Loucy (cell line): ENCODE results near the gene SEMA5B.

Experiments
- H2AFZ ChIP-seq: fragments of 200-600 bp; sonication (generic); 2 replicates; pipeline ENCODE4 v1.6.0; 2016; ENCODE audit warnings: antibody characterized with exemption, mild to moderate bottlenecking, low read length, moderate library complexity
- H3F3A ChIP-seq: fragments of 200-600 bp; 2 replicates; pipeline ENCODE4 v1.6.0; 2016; ENCODE audit warnings: antibody characterized with exemption, low read depth, mild to moderate bottlenecking
- H3K27me3 ChIP-seq: fragments of 200-600 bp; sonication (generic); 2 replicates; pipeline ENCODE4 v1.6.1; 2014; ENCODE audit warnings: low read length, mild to moderate bottlenecking; ENCODE audit not compliant: insufficient read depth, poor library complexity, severe bottlenecking
- H3K36me3 ChIP-seq: fragments of 200-600 bp; sonication (generic); 2 replicates; pipeline ENCODE4 v1.6.1; 2016; ENCODE audit warnings: low read length; ENCODE audit not compliant: insufficient read depth
- H3K4me1 ChIP-seq: fragments of 200-600 bp; sonication (generic); 2 replicates; pipeline ENCODE4 v1.5.1; 2014; ENCODE audit warnings: low read length, mild to moderate bottlenecking; ENCODE audit not compliant: insufficient read depth, poor library complexity, severe bottlenecking
- H3K4me2 ChIP-seq: fragments of 200-600 bp; sonication (generic); 2 replicates; pipeline ENCODE4 v1.6.0; 2014; ENCODE audit warnings: antibody characterized with exemption, low read length, low read depth, mild to moderate bottlenecking; ENCODE audit not compliant: poor library complexity, severe bottlenecking
- H3K4me3 ChIP-seq: fragments of 200-600 bp; sonication (generic); 2 replicates; pipeline ENCODE4 v1.5.1; 2014; ENCODE audit warnings: low read length, mild to moderate bottlenecking, mixed read lengths; ENCODE audit not compliant: poor library complexity, severe bottlenecking
- H3K79me2 ChIP-seq: fragments of 200-600 bp; sonication (generic); 2 replicates; pipeline ENCODE4 v1.6.1; 2014; ENCODE audit warnings: low read length; ENCODE audit not compliant: insufficient read depth
- H3K9ac ChIP-seq: fragments of 200-600 bp; sonication (generic); 2 replicates; pipeline ENCODE4 v1.6.0; 2014; ENCODE audit warnings: mild to moderate bottlenecking, low read depth, low read length, moderate library complexity; ENCODE audit not compliant: poor library complexity, severe bottlenecking
- H3K9me2 ChIP-seq: fragments of 200-600 bp; sonication (generic); replicated peaks from 2 replicates; pipeline ENCODE4 v1.6.1; 2016; ENCODE audit warnings: low read depth, low read length, mixed read lengths
- H3K9me3 ChIP-seq: fragments of 200-600 bp; sonication (generic); 2 replicates; pipeline ENCODE4 v1.6.1; 2014; ENCODE audit warnings: mild to moderate bottlenecking, antibody characterized with exemption, low read length, low read depth; ENCODE audit not compliant: insufficient read depth
- H4K20me1 ChIP-seq: fragments of 200-600 bp; sonication (generic); 2 replicates; pipeline ENCODE4 v1.6.0; 2014; ENCODE audit warnings: antibody characterized with exemption, low read length, mild to moderate bottlenecking; ENCODE audit not compliant: insufficient read depth, poor library complexity, severe bottlenecking
- CTCF ChIP-seq: fragments of 200-600 bp; sonication (generic); conservative IDR thresholded peaks from 2 replicates; pipeline ENCODE4 v1.5.1; 2014; ENCODE audit warnings: mild to moderate bottlenecking, antibody characterized with exemption, low read length
- EZH2phosphoT487 ChIP-seq: fragments of 200-600 bp; IDR thresholded peaks from 2 replicates; pipeline ENCODE4 v1.6.1; 2018; ENCODE audit warnings: antibody characterized with exemption, mild to moderate bottlenecking, moderate library complexity, borderline replicate concordance

The SEMA5B gene, protein sequence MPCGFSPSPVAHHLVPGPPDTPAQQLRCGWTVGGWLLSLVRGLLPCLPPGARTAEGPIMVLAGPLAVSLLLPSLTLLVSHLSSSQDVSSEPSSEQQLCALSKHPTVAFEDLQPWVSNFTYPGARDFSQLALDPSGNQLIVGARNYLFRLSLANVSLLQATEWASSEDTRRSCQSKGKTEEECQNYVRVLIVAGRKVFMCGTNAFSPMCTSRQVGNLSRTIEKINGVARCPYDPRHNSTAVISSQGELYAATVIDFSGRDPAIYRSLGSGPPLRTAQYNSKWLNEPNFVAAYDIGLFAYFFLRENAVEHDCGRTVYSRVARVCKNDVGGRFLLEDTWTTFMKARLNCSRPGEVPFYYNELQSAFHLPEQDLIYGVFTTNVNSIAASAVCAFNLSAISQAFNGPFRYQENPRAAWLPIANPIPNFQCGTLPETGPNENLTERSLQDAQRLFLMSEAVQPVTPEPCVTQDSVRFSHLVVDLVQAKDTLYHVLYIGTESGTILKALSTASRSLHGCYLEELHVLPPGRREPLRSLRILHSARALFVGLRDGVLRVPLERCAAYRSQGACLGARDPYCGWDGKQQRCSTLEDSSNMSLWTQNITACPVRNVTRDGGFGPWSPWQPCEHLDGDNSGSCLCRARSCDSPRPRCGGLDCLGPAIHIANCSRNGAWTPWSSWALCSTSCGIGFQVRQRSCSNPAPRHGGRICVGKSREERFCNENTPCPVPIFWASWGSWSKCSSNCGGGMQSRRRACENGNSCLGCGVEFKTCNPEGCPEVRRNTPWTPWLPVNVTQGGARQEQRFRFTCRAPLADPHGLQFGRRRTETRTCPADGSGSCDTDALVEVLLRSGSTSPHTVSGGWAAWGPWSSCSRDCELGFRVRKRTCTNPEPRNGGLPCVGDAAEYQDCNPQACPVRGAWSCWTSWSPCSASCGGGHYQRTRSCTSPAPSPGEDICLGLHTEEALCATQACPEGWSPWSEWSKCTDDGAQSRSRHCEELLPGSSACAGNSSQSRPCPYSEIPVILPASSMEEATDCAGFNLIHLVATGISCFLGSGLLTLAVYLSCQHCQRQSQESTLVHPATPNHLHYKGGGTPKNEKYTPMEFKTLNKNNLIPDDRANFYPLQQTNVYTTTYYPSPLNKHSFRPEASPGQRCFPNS

GRCh38 chr3:123027292-123028232, at the start of gene SEMA5B:
TSS of gene SEMA5B (minus strand) at chr3:123027763. CDS start at chr3:122961263, 66,500 bp downstream.
- Histone ChIP-seq H3K27me3 (peaks cover 9% of the 10 kb centered on the region), H3K36me3 (no peaks in the 10 kb centered on the region), H3K4me2 (peak within 1 kb of the TSS; percentile 96), H3K9me2 (no peaks in the 10 kb centered on the region), H3F3A (no peaks in the 10 kb centered on the region), H3K79me2 (no peaks in the 10 kb centered on the region), H3K9me3 (no peaks in the 10 kb centered on the region), H2AFZ (peak within 1 kb of the TSS; percentile 98), H4K20me1 (no peaks in the 10 kb centered on the region), H3K4me3 (peak within 1 kb of the TSS; percentile 75), H3K4me1 (peaks cover 19% of the 10 kb centered on the region), H3K9ac (peak within 1 kb of the TSS; percentile 64)
- TF ChIP-seq CTCF, result peak; percentile 59
- no peak for TF ChIP-seq EZH2phosphoT487

- H3K4me3 ChIP-seq, result no peak overlapping the region
- H3K36me3 ChIP-seq, result no peaks in the 10 kb centered on the region
- H3K79me2 ChIP-seq, result peaks cover 95% of the 10 kb centered on the region
- H2AFZ ChIP-seq, result no peak overlapping the region
- no peaks in the 10 kb centered on the region for H3K9me2 ChIP-seq
- peaks cover 18% of the 10 kb centered on the region for H4K20me1 ChIP-seq
- H3K4me1 ChIP-seq, result peaks cover 75% of the 10 kb centered on the region
- H3K27me3 ChIP-seq, result no peaks in the 10 kb centered on the region
- H3K9me3 ChIP-seq, result no peaks in the 10 kb centered on the region
- H3K4me2 ChIP-seq, result no peak overlapping the region
- TF ChIP-seq CTCF (no peak), EZH2phosphoT487 (no peak)
- no peak overlapping the region for H3K9ac ChIP-seq
- H3F3A ChIP-seq, result peaks cover 3% of the 10 kb centered on the region; the same call in 1 of the 2 replicates
These were observed 49.2 kb upstream of the SEMA5B start for GRCh38 chr3:123076496-123077418.
